Body of pancreas (tissue), 4 donors: ENCODE data around the gene AKT1.

Experiments
- CTCF ChIP-seq, 7 experiments: fragments of 450-650 bp in 4 of 7; fragments of 200-600 bp in 3 of 7; sonication (generic) in 3 of 7; IDR thresholded peaks; one replicate each; pipeline ENCODE4 v1.5.1; 2016 to 2019; ENCODE audit warnings: antibody characterized with exemption in 7 of 7
- POLR2A ChIP-seq, 3 donors: fragments of 450-650 bp; IDR thresholded peaks; one replicate each; pipeline ENCODE4 v1.6.1; 2016; ENCODE audit warnings: antibody characterized with exemption in 3 of 3, mild to moderate bottlenecking in 2 of 3

- no peak for TF ChIP-seq CTCF (IDR thresholded peaks at IDR 0.05)
- TF ChIP-seq POLR2A (IDR thresholded peaks at IDR 0.05): no peak
These were observed 54.3 kb downstream of the AKT1 start for GRCh38 chr14:104741108-104741802.
